ENCODE measurements around the gene SCRT2.

- TF ChIP-seq POLR2A (IDR thresholded peaks at IDR 0.05; ENCODE audit: low read length): no peak
- no peak for TF ChIP-seq GATA1 (IDR thresholded peaks at IDR 0.05; ENCODE audit: low read depth, low read length)
These were observed 13.1 kb downstream of the SCRT2 start for GRCh38 chr20:662277-663192.

Data from erythroblast (primary cell).